PC-9 (cell line): ENCODE data around the gene CIZ1. TPM values are rescaled to one million over a fixed set of nuclear protein-coding genes. Genes with fewer than 3 reads are reported as not detected.
A peak's percentile ranks its signal among the peaks of the same experiment; 100 is the strongest.

ENCODE experiments used
- BruUV-seq: library from RNA; stranded (reverse); fragments of 400-500 nt; replicated peaks from 2 replicates; lab custom pipeline; 2021; lab: Mats Ljungman, UMichigan
- CTCF ChIA-PET: fragments of 300-600 bp; sonication (Branson Sonifier 250); formaldehyde crosslinking; loops from one replicate; lab custom pipeline; 2022; ENCODE audit warnings: antibody characterized with exemption; lab: Charles Lee
- POLR2A ChIA-PET: fragments of 300-600 bp; sonication (Branson Sonifier 250); formaldehyde crosslinking; loops from one replicate; lab custom pipeline; 2022; ENCODE audit warnings: antibody characterized with exemption; ENCODE audit not compliant: unreplicated experiment; lab: Charles Lee
- DNase-seq, 2 experiments: peaks; one replicate each; pipeline versions ENCODE4 v3.0.0 to v3.0.0-alpha.2; 2015 to 2022; ENCODE audit warnings: mixed read lengths in 1 of 2
- H2AFZ ChIP-seq: fragments of 200-600 bp; sonication (generic); 2 replicates; pipeline ENCODE4 v1.8.1; 2017; ENCODE audit warnings: antibody characterized with exemption
- H3F3A ChIP-seq: fragments of 200-600 bp; sonication (generic); 2 replicates; pipeline ENCODE4 v1.8.1; 2017; ENCODE audit warnings: antibody characterized with exemption, mild to moderate bottlenecking, low read depth; ENCODE audit not compliant: insufficient read depth
- H3K27ac ChIP-seq: fragments of 200-600 bp; sonication (generic); 2 replicates; pipeline ENCODE4 v1.6.1; 2016; ENCODE audit warnings: mixed run types
- H3K27me3 ChIP-seq: fragments of 200-600 bp; sonication (generic); 2 replicates; pipeline ENCODE4 v1.6.1; 2016; ENCODE audit warnings: low read depth, mixed run types; ENCODE audit not compliant: insufficient read depth
- H3K36me3 ChIP-seq: fragments of 200-600 bp; sonication (generic); 2 replicates; pipeline ENCODE4 v1.6.1; 2016; ENCODE audit warnings: low read depth, mixed run types
- H3K4me1 ChIP-seq: fragments of 200-600 bp; sonication (generic); replicated peaks from 2 replicates; pipeline ENCODE4 v1.6.1; 2016; ENCODE audit warnings: mixed run types; ENCODE audit not compliant: insufficient read depth
- H3K4me2 ChIP-seq: fragments of 200-600 bp; sonication (generic); 2 replicates; pipeline ENCODE4 v1.6.1; 2017; ENCODE audit warnings: mixed run types
- H3K4me3 ChIP-seq: fragments of 200-600 bp; sonication (generic); 2 replicates; pipeline ENCODE4 v1.6.1; 2016; ENCODE audit warnings: mixed run types
- H3K79me2 ChIP-seq: fragments of 200-600 bp; sonication (generic); 2 replicates; pipeline ENCODE4 v1.6.1; 2017; ENCODE audit warnings: low read depth, mixed run types
- H3K9me2 ChIP-seq: fragments of 200-600 bp; sonication (generic); 2 replicates; pipeline ENCODE4 v1.8.1; 2017; ENCODE audit warnings: mild to moderate bottlenecking; ENCODE audit not compliant: insufficient read depth
- H3K9me3 ChIP-seq: fragments of 200-600 bp; sonication (generic); 2 replicates; pipeline ENCODE4 v1.8.1; 2016; ENCODE audit warnings: low read depth; ENCODE audit not compliant: insufficient read depth
- H4K20me1 ChIP-seq: fragments of 200-600 bp; sonication (generic); 2 replicates; pipeline ENCODE4 v1.8.1; 2017; ENCODE audit not compliant: insufficient read depth
- EZH2 ChIP-seq: fragments of 200-600 bp; sonication (generic); IDR thresholded peaks from 2 replicates; pipeline ENCODE4 v1.8.0; 2017; ENCODE audit warnings: antibody characterized with exemption, low read depth
- intact Hi-C: fragments of 100-400 bp; cut with micrococcal nuclease; formaldehyde crosslinking; loops from one replicate; pipeline ENCODE4 v1.10.0; 2022; ENCODE audit not compliant: unreplicated experiment
- total RNA-seq: library from RNA; stranded (reverse); gene quantifications from 2 replicates; pipeline ENCODE4 v1.2.3, GENCODE V29; 2021
- TF ChIP-seq, protein P1 (sequence below): fragments of 200-600 bp; sonication (generic); conservative IDR thresholded peaks from 2 replicates; pipeline ENCODE4 v1.6.1; 2017; ENCODE audit warnings: mixed run types, antibody characterized with exemption, mild to moderate bottlenecking, moderate library complexity

CIZ1 gene
- total RNA-seq, 1 experiment from 2014 or later = 213 TPM

DNA sequence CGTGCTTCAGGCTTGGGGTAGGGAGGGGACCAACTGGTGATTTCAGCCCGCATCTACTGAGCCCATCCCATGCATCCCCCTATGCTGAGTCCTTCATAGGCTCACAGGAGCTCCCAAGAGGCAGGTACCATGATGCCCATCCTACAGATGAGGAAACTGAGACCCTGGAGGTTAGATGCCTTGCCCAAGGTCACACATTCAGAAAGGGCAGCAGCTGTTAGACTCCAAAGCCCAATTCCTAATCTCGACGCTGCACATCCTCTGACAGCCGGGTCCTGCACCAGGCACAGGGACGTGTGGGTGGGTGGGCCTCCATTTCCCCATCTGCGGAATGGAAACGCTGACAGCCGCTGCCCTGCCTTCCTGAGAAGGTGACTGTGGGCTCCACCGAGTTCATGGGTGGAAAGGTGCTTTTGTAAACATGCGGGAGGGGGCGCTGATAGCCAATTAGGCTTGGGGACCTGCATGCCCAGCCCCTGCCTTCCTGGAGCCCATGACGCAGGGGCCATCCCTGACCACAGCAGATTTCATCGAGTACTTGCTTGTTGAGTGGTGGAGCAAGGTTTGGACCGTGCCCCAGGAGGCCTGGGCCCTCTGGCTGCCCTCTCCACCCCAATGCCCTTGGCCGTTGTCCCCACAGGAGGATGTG, 14.0 kb upstream of the CIZ1 start:
- Histone ChIP-seq H3K4me2 (no peak overlapping the region), H3K79me2 (peaks cover 8% of the 10 kb centered on the region; the same call in 1 of the 2 replicates), H4K20me1 (0 out of 2 replicates have a peak, but pooled peaks cover 4% of the 10 kb centered on the region), H3K4me3 (no peak overlapping the region), H2AFZ (no peak overlapping the region), H3K27me3 (no peaks in the 10 kb centered on the region), H3K36me3 (no peaks in the 10 kb centered on the region), H3K9me3 (no peaks in the 10 kb centered on the region), H3K9me2 (no peaks in the 10 kb centered on the region), H3F3A (no peaks in the 10 kb centered on the region), H3K27ac (no peak overlapping the region), H3K4me1 (0 out of 2 replicates have a peak, but pooled peaks cover 5% of the 10 kb centered on the region)
- ChIA-PET CTCF (interaction anchor here (0.6 kb wide), 1 partner anchor 13 kb away, joined by 3 read pairs; no protein-coding TSS in a partner anchor), POLR2A (no interaction called here)
- DNase-seq = no peak
- intact Hi-C loops = no loop called here
- BruUV-seq = no TSS peak
- TF ChIP-seq EZH2 = no peak
- TF ChIP-seq, protein P1, sequence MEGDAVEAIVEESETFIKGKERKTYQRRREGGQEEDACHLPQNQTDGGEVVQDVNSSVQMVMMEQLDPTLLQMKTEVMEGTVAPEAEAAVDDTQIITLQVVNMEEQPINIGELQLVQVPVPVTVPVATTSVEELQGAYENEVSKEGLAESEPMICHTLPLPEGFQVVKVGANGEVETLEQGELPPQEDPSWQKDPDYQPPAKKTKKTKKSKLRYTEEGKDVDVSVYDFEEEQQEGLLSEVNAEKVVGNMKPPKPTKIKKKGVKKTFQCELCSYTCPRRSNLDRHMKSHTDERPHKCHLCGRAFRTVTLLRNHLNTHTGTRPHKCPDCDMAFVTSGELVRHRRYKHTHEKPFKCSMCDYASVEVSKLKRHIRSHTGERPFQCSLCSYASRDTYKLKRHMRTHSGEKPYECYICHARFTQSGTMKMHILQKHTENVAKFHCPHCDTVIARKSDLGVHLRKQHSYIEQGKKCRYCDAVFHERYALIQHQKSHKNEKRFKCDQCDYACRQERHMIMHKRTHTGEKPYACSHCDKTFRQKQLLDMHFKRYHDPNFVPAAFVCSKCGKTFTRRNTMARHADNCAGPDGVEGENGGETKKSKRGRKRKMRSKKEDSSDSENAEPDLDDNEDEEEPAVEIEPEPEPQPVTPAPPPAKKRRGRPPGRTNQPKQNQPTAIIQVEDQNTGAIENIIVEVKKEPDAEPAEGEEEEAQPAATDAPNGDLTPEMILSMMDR = no peak

- no peaks in the 10 kb centered on the region for H3K27me3 ChIP-seq
- no peaks in the 10 kb centered on the region for H3K36me3 ChIP-seq
- H3F3A ChIP-seq = no peaks in the 10 kb centered on the region
- H3K4me2 ChIP-seq = peak overlapping the region; percentile 89; the same call in 1 of the 2 replicates
- BruUV-seq = no TSS peak
- no peak overlapping the region for H3K27ac ChIP-seq
- no peaks in the 10 kb centered on the region for H3K9me3 ChIP-seq
- 0 out of 2 replicates have a peak, but pooled peaks cover 4% of the 10 kb centered on the region for H4K20me1 ChIP-seq
- no peak overlapping the region for H3K4me3 ChIP-seq
- ChIA-PET POLR2A (no interaction called here), CTCF (interaction anchor here (0.6 kb wide), 1 partner anchor 13 kb away, joined by 3 read pairs; no protein-coding TSS in a partner anchor)
- intact Hi-C loops = no loop called here
- H3K9me2 ChIP-seq = no peaks in the 10 kb centered on the region
- no peak for TF ChIP-seq EZH2
- TF ChIP-seq, protein P1 = no peak
- H3K79me2 ChIP-seq = peaks cover 8% of the 10 kb centered on the region; the same call in 1 of the 2 replicates
- DNase-seq = no peak
- 0 out of 2 replicates have a peak, but pooled peaks cover 5% of the 10 kb centered on the region for H3K4me1 ChIP-seq
- no peak overlapping the region for H2AFZ ChIP-seq
These were observed 13.5 kb upstream of the CIZ1 start for GRCh38 chr9:128204858-128205257.

- TF ChIP-seq, protein P1 = no peak
- TF ChIP-seq EZH2 = no peak
- Histone ChIP-seq H3K27me3 (no peaks in the 10 kb centered on the region), H3K4me3 (peak overlapping the region; percentile 68), H2AFZ (peak overlapping the region; percentile 85), H3F3A (no peaks in the 10 kb centered on the region), H4K20me1 (0 out of 2 replicates have a peak, but pooled peaks cover 4% of the 10 kb centered on the region), H3K4me1 (0 out of 2 replicates have a peak, but pooled peaks cover 5% of the 10 kb centered on the region), H3K36me3 (no peaks in the 10 kb centered on the region), H3K9me3 (no peaks in the 10 kb centered on the region), H3K4me2 (peak overlapping the region; percentile 89), H3K27ac (no peak overlapping the region), H3K9me2 (no peaks in the 10 kb centered on the region), H3K79me2 (peaks cover 8% of the 10 kb centered on the region; the same call in 1 of the 2 replicates)
- intact Hi-C loops = no loop called here
- peak in 1 of 2 experiments; percentile 56 for DNase-seq
- CTCF ChIA-PET = interaction anchor here (0.6 kb wide), 1 partner anchor 134 kb away, joined by 17 read pairs; no protein-coding TSS in a partner anchor
- BruUV-seq = no TSS peak
- POLR2A ChIA-PET = interaction anchor here (0.6 to 0.7 kb wide), 2 partner anchors 11 to 27 kb away, joined by 3 to 4 read pairs; no protein-coding TSS in a partner anchor
These were observed 12.6 kb upstream of the CIZ1 start for GRCh38 chr9:128203707-128204551.
